Activated gamma-delta T cell treated with anti-CD3 and anti-CD28 coated beads, Interleukin-2, amount 50 U/mL, for 16 hours (primary cell): ENCODE measurements around the gene EFNB2.

Experiments used
- DNase-seq: peaks from one replicate; pipeline ENCODE4 v3.0.0-alpha.2; 2020; ENCODE audit warnings: low read depth

EFNB2 gene

DNA sequence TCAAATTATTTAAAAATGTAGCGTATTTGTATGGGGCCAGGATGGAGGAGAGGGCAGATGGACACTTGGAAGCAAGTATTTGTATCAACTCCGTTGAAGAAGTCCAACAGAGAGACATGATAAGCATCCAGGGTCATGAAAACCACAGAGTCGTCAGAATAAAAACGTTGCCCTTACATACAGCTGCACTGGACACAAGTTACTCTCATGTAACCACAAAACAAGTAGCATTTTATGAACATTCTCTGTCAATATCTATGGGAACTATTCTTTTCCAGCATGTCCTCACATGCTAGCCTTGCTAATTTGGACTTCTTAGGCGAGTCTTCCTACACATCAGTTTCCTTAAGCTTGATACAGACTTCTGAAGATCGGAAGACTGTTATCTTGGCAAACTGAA, 35.0 kb downstream of the EFNB2 start:
- DNase-seq = no peak

DNA sequence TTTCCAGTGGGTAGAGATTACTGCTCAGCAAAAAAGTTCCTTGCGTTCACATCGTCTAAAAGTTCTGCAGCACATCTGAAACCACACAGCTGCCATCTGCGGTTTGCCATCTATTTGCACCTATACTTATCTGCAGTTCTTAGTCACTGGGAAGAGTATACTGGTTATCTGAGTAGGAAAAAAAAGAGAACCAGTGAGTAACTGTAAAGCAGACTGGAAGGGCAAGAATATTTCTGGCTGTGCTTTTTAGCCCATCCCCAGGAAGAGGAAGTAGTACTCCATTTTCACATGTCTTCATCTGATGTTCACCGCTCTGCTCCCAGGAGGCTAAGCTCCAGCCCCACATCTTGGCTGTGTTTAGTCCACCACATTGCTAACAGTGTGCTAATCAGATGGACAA, 35.6 kb downstream of the EFNB2 start:
- no peak for DNase-seq

DNA sequence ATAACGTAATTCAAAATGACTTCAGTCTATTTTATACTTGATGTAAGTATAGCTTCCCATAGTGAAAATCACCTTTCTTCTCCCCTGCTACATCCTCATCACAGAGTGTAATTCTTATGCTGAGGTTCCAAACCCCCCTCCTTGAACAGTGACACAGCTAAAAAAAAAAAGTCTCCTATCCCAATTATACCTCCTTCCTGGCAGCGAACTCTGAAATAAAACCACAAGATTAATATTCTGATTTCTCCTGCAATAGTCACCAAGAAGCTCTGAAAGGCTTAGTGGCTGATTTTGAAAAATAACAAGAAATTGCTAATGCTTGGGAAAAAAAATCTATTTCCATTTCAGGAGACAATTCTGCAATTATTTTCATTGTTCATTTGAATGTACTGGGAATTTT, 36.3 kb downstream of the EFNB2 start:
- DNase-seq = no peak

DNA sequence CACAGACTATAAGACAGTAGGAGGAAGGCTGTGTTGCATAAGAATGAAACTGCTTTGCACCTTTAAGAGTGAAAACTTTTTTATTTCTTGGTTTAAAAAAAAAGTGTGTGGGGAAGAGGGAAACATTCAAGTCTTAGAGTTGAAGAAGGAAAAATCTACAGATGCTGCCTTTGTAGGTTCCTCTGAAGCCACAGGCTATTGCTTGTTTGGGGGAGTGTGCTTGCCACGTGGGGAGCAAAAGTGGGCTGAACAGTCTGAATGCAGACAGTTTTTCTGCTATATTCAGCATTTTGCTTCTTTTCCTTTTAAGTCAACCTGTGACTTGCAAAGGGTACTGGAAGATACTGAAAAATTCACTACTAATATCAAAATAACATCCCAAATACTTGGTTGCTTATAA, 36.9 kb downstream of the EFNB2 start:
- DNase-seq = no peak

DNA sequence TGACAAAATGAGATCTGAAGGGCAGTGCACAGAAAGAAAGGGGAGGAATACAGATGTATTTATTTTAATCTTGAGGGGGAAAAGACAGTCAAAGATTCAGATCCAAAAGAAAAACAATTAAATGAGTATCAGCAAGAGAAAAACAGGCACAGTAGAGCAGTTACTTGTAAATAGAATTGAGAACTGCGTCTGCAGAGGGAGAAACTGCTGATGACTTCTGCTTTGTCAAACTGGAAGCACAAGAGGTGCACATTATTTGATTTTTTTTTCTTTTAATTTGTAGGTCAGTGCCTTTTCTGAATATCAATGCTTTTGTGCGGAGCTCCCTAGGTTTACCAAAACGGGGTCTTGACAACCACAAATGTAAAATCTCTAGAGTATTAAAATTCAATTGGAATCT, 37.3 kb downstream of the EFNB2 start:
- no peak for DNase-seq

DNA sequence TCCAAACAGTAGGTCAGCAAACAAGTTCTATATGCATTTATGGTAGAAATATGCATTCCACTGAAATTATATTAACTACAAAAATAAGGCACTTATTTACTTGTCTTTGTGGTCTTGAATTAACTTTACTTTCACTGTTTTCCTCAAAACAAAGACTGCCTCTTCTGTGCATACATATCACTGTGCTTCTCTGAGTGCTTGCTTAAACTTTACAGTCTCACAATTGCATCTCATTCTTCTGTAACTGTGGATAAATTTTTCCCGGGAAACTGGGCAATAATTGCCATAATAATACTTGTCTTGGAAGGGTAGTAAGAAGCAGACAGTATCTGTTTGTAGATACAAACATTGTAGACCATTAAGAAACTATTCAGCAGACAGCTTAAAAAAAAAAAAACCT, 38.4 kb downstream of the EFNB2 start:
- DNase-seq = no peak

DNA sequence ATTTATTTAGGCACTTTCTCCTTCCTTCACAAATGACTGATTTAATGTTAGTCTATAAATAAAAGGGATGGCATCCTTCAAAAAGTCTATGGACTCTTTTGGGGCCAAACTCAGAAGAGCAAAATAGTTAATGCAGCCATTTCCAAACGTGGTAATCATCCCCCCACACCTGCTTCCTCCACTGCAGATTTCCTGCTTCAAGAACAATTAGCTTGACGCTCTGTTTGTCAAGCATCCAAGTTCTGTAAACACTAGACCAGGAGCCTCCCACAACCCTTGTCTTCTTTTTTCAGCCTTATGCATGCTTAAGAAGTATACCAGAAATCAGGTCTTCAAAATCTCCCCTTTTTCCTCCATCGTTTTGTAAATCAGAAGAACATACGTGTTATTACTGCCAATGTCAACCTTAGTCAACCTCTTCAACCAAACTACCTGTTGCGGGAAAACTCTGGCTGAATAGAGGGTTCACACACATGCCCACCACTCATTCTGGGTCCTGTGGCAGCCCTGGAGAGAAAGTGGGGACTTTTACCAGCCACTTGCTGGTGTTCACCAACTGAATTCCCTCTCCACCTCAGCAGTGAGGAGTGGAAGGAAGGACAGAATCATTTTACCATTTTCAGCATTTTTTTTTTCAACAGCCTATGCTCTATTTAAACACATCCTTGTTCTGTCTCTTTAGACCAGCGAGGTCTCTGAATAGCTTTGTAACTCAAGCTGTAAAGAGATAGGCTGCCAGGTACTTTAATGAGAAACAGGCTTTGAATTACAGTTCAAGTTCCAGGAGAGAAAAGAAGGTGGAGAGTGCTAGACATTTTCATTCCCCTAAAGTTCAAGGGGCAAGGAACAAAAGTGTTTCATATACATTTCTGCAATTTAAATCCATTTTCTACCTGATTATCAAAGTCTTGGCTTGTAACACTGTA, 39.1 kb downstream of the EFNB2 start:
- DNase-seq = no peak

DNA sequence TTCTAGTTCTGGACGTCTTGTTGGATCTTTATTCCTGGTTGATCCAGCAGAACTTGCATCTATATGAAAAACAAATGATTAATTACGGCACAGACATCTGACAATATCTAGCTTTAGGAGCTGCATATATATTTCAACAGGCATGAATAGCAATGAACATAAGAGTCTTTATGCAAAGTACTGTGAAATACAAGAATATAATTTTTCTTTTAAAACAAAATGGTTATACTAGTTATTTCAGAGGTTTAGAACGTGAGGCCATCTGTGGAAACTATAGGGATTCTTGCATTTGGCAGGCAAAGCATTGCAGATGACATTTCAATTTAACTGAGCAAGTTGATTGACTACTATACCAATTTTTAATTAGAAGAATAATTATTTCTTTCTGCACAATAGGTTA, 40.5 kb downstream of the EFNB2 start:
- DNase-seq = no peak

DNA sequence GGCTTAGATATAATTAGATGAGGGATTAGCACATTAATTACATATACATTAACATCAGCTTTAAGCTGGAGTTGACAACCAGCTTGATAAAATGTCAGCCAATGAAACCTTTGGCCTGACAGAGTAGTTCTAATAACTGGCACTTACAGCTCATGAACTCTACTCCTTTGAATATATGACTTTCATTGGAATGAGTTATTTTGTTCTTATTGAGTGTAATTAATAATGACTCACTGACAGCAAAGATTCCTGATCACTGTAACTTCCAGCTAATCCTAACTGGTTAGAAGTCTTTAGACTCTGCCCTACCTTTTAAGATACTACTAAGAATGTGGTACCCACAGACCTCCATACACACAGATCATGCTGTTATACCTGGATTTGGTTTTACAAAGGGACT, 41.0 kb downstream of the EFNB2 start:
- DNase-seq = no peak

DNA sequence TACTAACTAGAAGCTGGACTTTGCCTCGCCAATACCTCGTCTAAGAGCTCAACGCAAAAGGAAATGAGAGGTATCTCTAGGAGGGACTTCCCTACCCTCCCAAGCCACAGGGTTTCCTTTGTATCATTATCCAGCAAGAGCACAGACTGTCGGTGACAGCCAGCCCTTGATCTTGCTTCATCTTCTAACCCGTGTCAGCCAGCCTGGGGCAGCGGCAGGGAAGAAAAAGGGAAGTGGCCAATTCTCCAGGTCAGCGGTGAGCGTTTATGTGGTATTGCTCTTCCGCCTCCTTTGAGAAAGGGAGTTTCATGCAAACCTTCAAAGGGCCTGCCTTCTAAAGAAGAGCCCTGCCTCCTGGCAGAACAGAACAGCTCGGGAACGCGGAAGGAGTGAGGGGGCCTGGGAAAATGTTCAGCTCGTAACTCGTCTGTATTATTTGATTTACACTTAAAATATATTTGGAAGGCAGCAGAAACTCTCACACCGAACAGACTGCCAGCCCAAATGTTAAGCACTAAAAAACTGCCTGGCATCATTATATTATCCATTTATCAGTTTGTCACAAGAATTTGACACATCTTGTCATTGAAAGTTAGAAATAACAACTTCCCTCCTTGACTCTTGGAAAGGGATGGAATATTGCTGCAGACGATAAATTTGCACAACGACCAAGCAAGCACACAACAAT, 41.8 kb downstream of the EFNB2 start:
- DNase-seq = no peak

DNA sequence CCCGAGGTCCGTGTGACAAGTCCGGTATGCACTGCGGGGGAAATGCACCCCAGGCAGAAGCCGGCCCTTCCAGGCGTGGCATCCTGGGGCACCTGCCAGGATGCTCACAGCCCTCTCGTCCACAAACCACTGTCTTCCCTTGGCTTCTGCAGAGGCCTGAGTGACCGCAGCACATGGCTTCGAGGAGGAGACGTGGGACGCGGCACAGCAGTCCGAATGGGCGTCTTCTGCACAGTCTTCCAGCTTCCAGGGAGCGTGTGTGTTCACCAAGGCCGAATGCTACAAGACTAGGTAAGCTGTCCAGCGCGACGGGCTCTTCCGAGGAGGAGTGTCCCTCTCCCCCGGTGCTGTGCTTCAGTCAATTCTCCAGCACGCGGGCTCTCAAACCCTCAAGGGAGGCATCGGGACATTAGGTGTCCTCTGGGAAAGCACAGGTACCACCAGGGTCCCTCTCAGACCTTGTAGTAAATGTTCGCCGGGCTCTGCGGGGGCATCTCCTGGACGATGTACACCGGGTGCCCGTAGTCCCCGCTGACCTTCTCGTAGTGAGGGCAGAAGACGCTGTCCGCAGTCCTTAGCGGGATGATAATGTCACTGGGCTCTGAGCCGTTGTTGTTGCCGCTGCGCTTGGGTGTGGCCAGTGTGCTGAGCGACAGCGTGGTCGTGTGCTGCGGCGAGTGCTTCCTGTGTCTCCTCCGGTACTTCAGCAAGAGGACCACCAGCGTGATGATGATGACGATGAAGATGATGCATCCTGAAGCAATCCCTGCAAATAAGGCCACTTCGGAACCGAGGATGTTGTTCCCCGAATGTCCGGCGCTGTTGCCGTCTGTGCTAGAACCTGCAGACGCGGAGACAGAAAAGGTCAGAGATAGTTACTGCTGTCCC, 42.6 kb downstream of the EFNB2 start:
- DNase-seq = no peak

DNA sequence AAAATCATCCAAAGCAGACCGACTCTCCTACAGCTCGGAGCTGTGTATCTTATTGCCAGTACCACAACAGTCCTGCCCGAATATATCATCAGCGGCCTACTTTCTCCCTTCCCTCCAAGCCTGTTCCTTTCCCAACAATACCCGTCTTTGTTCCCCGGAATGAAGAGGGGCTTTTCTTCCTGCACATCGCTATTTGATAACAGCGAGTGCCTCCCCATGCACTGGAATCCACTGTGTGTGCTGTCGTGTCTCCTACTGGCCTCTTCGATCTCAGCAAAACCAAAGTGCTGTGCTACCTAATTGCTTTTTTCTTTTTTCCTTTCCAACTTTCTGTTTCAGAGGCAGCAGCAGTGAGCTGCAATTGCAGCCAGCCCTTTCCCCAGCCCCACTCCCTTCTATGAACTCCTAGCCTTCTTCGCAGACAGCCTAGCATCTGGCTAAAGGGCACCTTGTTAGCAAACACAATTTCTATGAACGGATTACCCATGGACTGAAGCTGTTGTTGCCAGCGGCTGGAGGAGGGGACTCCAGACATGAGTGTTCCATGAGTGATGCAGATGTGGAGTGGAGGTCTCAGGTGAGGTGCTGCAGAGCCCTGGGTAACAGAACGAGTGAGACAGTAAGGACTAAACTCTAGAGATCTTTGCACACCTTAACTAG, 43.4 kb downstream of the EFNB2 start:
- DNase-seq = no peak

DNA sequence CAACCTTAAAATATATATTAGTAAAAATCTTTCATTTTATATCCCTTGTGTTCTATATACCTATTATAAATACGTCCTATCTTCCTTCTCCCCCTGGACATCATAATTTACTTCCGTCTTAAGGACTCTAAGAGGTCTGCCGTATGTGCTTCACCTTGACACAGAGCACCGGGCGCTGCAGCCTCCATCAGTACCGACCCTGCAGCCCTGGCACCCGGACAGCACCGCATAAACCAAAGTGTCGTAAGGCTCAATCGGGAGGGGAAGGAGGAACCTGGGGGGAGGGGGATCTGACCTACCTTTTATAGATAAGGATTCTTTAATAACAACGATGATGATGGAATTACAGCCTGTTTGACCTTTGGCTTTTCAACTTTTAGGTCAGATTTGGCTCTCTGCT, 44.0 kb downstream of the EFNB2 start:
- DNase-seq = no peak

DNA sequence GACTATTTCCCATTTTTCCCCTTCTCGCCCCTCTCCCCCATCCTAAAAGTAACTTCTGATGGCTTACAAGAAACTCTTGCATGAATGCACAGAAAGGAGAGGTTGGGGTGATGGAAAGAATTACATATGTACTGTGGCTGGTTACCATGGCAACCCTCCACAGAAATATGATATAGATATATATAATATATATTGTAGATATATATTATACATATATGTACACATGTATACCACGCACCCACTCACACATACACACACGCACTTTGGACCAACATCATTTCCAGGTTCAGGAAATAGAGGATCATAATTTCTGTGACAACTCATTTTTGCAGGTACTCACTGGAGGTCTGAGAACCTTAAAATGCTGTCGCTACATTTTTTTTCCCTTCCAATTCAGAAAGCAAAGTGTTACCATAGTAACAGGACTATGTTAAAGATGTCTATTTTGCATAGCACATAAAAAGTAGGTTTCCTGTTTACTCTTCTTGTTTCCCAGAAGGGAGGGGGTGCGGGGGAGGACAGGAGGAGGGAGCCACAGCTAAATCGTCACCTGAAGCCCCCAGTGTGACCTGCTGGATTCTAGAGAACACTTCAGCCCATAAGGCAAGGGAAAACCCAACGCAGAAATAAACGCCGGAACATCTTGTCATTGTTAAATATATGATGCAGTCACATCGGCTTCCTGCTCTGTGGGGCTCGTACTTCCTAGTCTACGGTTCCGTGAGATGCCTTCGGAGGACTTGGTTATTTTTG, 44.7 kb downstream of the EFNB2 start:
- DNase-seq = no peak

DNA sequence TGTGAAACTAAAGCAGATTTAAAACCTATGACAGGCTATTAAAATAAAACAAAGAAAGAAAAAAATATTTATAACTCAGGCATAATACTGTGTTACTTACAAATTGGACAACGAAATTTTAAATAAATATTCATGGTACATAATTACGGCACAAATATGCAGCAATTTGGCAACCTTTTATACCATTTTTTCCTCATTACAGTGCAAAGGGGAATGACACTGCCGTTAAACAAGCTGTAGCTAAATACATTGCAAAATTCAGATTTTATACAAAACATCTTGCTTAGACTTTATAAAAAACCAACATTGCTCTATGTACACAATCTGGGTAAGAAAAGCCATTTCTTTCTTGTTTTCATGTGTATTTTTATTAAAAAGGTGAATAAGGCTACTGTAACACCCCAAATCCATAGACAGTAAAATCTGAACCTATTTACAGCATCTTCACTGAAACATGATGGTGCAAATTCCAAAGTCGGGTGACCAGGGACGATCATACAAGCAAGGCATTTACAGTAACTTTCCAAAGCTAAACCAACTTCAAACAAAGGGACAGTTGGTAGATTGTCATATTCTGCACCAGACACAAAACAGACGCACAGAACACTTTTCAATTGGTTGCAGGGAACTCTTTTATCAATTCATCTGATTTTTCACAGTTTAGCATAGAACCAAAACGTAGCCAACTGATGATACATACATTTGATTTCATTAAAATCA, 45.5 kb downstream of the EFNB2 start:
- DNase-seq = no peak

DNA sequence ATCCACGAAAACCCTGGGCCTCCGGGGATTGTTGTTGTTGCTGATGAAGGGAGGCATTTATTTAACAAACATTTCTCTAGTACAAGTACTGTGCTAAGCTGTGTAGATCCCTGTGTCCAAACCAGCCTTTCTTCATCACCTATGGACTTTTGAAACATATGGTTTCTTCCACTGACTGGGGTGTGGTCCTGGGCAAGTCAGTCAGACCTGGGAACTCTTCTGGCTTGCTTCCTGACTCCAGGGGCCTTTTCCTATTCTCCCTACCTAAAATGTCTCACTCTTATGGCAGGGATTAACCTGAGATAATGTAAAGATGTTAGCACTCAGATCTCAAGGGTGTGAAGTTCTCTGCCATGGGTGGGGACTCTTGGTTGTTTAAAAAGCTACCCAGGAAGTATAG, 46.8 kb downstream of the EFNB2 start:
- DNase-seq = no peak

DNA sequence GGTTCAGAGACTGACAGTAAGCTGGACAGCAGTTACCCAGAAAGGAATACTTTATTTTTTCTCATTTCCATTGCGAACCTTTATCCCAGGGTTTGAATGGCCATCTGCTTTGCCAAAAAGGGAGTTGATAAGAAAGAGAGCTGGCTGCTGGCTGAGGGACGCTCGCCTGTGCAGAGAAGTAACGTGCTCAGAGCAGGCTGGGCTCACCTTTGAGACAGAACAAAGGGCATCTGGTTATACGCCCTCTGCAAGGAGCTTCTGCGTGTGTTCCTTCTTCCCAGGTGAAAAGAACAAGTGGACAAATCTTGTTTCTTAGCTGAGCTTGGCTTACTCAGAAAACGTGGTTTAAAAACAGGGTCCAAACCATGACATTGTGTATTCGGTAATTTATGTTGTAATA, 47.4 kb downstream of the EFNB2 start:
- no peak for DNase-seq

DNA sequence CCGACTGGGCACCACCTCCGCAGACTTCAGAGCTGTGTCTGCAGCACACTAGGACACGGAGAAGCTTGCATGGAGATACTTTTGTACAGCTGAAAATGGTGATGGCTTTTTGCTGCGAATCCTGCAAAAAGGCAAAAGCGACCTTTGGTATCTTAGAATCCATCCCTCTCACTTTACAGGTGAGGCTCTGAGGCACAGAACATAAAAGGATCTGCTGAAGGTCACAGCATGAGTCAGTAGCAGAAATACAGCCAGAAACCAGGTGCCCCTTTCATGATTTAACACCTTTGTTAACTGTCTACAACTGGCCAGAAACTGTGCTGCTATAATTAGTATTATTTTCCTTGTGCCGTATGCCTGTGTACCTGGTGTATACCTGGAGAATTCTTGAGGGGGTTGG, 48.3 kb downstream of the EFNB2 start:
- no peak for DNase-seq

DNA sequence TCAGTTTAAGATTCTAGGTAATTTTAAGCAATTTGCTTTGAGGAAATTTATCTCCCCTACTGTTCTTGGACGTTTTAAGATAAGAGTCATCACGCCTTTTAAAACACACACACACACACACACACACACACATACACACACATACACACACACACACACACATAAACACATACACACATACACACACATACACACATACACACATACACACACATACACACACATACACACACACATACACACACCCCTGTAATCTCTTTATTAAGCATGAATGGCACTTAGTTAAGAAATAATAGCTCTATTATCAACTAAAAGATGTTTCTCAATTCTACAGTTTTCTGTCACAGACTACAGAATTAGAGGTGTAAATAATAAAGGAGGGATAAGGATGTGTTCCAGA, 49.2 kb downstream of the EFNB2 start:
- DNase-seq = no peak

DNA sequence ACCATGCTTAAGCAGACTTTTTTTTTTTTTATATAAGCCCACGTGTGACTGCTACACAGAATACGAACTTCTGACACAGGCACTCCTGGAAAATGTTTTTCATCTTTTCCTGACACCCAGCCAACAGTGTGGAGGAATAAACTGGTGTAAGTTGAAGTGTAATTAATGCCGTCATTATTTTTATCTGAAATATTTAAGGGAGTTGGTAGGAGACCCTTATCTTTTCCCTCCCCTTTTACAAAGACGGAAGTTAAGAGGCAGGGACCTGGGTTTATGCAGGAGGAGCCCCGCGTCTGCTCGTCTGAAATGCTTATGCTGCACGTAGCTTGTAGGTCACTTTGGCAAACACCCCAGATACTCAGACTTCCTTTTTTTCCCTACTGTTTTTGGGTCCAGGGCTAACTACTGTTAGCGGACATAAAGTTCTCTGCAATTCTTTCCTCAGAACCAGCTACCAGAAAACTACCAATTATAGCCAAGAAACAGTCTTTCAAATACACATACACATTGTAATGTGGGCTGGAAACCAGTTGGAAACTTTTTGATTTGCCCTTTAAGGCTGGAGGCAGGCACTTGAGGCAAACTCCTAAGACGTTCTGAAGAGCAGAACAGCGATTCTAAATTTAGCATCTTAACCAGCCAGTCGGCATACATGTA, 50.8 kb downstream of the EFNB2 start:
- DNase-seq = no peak
